NCI-H345 treated with DMSO at 0.1 percent for 48 hours (cell line): ENCODE results near the gene AGPAT1.

Source experiments
- DNase-seq: peaks from one replicate; lab custom pipeline; 2025; ENCODE audit not compliant: unreplicated experiment; lab: John Stamatoyannopoulos, UW

AGPAT1 gene

DNA sequence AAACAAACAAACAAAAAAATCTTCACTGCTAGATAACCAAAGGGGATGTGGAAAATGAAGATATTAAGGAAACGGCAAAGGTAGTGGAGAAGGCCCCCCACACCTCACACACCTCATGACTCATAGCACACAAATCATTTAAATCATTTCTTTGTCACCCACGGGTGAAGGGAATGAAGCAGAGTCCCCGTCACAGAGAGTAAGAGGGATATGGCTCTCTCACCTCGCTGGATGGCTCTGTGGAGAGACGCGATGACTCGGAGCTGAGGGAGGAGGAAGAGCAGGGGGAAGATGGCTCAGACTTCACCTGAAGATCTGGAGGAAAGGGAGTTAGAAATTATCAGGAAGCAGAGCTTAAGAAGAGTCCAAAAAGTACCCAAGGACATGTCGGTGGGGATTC is 49.0 kb downstream of the AGPAT1 start:
- DNase-seq: no peak

DNA sequence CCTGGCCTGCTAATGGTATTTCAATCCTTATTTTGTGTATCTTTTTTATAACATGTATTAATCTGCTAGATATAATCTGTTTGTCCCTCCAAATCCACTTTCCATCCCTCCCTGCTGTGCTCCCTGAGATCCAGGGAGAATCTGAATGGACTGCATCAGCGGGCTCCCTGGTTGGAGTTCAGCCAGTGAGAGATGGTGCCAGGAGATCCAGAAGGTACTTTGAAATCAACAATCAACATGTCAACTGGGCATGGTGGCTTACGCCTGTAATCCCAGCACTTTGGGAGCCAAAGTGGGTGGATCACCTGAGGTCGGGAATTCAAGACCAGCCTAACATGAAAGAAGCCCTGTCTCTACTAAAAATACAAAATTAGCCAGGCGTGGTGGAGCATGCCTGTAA is 52.2 kb downstream of the AGPAT1 start:
- no peak for DNase-seq

DNA sequence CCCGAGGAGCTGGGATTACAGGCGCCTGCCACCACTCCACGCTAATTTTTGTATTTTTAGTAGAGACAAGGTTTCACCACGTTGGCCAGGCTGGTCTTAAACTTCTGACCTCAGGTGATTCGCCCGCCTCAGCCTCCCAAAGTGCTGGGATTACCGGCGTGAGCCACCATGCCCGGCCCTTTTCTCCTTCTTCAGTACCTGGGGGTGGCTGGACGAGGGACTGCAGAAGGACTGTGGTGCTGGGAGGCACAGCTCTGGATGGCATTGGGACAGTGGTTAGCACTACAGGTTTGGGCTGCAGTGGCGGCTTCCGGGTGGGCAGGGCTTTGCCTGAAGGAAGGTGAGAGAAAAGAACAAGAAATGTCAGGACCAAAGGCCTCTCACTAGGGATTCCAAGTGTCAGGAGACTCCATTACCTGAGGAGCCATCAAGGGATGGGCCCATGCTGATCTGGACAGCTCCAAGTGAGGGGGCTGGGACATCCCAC is 55.3 kb downstream of the AGPAT1 start:
- DNase-seq: no peak

DNA sequence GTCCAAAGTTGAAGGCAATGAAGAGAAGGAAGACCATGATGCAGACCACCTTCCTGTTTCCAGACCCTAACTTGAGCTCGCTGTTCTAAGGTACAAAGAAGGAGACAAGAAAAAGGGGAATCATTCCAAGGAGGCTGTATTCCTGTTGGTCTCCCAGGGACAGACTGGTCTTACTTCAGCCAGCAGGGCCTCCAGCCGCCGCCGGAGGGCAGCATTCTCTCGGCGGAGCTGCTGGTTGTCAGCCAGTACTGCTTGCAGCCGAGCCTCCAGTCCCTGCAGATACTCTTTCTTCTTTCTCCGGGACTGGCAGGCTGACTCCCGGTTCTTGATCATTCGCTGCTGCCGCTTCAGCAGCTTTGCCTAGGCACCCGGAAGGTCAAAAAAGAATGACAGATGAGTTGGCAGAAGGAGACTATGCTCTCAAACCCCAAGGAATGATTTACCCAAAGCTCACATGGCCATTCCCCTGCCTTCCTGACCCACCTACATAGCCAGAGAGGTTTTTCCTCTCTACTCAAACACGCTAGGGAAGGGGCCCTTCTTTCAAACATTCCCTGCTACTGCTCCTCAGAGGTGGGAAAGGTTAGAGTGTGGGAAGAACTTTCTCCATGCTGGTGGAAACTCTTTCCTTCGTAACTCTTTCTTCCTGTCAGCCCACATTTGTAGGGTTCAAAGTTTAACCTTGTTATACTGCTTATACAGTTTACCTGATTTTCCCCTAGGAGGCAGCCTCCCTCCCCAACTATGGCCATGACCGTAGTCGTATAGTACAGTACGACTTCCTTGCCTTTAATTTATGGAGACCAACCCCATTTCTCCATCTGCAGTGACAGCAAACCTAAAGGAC is 56.9 kb downstream of the AGPAT1 start:
- DNase-seq: peak; percentile 30
